HG03432 (cell line): Measurements from ENCODE around the gene GPR101.
"Not testable (repeated sequence)": the region's sequence is repeated elsewhere in the genome, so short reads cannot be mapped to it uniquely, and the experiment has no call there.

ENCODE experiments used
- ATAC-seq: cut with Tn5 transposase; IDR thresholded peaks from one replicate; pipeline ENCODE4 v1.9.1; 2021; ENCODE audit warnings: mild to moderate bottlenecking, moderate library complexity; ENCODE audit not compliant: unreplicated experiment

GPR101 gene

DNA sequence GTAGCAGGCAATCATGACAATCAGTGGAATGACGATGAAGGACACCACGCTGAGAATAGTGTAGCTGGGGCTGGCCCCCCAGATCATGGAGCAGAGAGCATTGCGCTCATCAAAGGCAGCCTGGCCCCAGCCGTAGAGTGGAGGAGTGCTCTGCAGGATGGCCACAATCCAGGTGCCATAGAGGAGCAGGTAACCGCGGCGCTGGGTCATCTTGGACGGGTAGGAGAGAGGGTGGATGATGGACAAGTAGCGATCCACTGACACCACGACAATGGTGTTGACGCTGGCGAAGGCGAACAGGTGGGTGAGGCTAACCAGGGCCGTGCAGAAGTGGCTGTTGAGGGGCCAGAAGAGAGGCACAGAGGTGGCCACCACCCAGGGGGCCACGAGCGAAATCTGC, 2.8 kb downstream of the GPR101 start:
- ATAC-seq, result no peak

DNA sequence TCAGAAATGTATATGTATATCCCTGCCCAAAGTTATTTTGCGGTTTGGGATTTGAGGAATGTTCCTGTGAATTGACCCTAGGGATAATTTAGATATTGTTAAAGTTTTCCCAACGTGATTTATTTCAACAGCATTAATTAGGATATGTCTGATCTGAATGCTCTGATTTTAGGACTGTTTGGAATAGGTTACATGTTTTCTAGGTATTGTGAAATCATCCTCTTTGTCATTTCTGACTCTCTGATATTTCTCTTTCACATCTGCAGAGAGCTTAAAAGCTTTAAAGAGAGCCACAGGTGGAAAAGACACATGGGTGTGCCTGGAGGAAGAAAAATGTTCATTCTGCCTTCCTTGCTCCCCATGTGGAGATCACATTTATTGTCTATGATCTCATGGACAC, 5.1 kb downstream of the GPR101 start:
- ATAC-seq, result no peak

DNA sequence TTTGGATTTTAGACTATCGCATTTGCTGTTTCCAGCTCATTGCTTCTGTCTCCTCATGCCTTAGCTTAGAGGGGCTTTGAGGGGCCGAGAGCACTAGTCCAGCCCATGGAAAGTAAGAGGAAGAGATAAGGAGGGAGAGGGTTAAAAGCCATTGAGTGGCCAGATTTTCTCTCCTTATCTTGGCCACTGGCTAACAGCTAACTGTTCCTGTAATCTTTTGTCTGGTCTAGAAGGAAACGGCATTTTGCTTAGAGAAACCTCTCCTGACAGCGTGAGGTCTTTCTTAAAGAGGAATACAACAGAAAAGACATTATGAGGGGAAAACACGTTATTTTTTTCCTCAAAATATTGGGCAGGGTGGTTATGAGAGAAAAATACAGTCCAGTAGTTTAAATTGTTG, 7.9 kb downstream of the GPR101 start:
- ATAC-seq, result no peak

DNA sequence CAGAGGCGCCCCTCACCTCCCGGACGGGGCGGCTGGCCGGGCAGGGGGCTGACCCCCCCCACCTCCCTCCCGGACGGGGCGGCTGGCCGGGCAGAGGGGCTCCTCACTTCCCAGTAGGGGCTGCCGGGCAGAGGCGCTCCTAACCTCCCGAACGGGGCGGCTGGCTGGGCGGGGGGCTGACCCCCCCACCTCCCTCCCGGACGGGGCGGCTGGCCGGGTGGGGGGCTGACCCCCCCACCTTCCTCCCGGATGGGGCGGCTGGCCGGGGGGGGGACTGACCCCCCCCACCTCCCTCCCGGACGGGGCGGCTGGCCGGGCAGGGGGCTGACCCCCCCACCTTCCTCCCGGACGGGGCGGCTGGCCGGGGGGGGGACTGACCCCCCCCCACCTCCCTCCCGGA, 33.6 kb downstream of the GPR101 start:
- not testable (repeated sequence) for ATAC-seq

DNA sequence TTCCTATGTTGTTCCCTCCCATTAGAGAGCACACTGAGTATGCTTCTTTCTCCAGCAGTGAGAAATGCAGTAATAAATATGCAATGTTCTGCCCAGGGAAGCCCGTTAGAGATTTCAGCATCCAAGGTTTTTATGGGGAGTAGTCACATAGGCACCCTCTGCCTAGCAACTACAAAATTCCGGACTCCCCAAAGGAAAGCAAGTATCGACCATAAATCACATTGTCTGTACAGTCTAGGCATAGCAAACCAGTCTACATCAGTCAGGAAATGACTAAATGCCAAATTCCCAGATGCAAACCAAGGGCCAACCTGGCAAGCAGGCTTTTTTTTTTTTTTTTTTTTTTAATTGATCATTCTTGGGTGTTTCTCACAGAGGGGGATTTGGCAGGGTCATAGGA, 34.8 kb downstream of the GPR101 start:
- ATAC-seq, result no peak
